ENCODE results near the gene ABCA4.

GRCh38 chr1:94070865-94071264 lies 50.1 kb downstream of the ABCA4 start:
- TF ChIP-seq, protein P1, sequence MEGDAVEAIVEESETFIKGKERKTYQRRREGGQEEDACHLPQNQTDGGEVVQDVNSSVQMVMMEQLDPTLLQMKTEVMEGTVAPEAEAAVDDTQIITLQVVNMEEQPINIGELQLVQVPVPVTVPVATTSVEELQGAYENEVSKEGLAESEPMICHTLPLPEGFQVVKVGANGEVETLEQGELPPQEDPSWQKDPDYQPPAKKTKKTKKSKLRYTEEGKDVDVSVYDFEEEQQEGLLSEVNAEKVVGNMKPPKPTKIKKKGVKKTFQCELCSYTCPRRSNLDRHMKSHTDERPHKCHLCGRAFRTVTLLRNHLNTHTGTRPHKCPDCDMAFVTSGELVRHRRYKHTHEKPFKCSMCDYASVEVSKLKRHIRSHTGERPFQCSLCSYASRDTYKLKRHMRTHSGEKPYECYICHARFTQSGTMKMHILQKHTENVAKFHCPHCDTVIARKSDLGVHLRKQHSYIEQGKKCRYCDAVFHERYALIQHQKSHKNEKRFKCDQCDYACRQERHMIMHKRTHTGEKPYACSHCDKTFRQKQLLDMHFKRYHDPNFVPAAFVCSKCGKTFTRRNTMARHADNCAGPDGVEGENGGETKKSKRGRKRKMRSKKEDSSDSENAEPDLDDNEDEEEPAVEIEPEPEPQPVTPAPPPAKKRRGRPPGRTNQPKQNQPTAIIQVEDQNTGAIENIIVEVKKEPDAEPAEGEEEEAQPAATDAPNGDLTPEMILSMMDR (IDR thresholded peaks at IDR 0.05) = no peak
- TF ChIP-seq POLR2A (IDR thresholded peaks at IDR 0.05) = no peak
